Measurements from ENCODE around the gene YARS1.
"Not testable (repeated sequence)": the region's sequence is repeated elsewhere in the genome, so short reads cannot be mapped to it uniquely, and the experiment has no call there.

YARS1 gene

GRCh38 chr1:32816676-32817158 is 441 bp downstream of the YARS1 start:
- DNase-seq (ENCODE audit: low spot score) = peak; percentile 34

- DNase-seq (ENCODE audit: low spot score) = no peak
Measured at GRCh38 chr1:32813941-32814739, 3.0 kb downstream of the YARS1 start.

GRCh38 chr1:32811917-32812316 is 5.2 kb downstream of the YARS1 start:
- no peak for DNase-seq (ENCODE audit: low spot score)

- no peak for DNase-seq (ENCODE audit: low spot score)
Measured at GRCh38 chr1:32811265-32811664, 5.9 kb downstream of the YARS1 start.

GRCh38 chr1:32810358-32810757 is 6.8 kb downstream of the YARS1 start:
- DNase-seq (ENCODE audit: low spot score) = no peak

GRCh38 chr1:32808580-32808979 is 8.6 kb downstream of the YARS1 start:
- DNase-seq (ENCODE audit: low spot score) = no peak

- DNase-seq (ENCODE audit: low spot score) = no peak
Measured at GRCh38 chr1:32806910-32807523, 10.1 kb downstream of the YARS1 start.

- no peak for DNase-seq (ENCODE audit: low spot score)
Measured at GRCh38 chr1:32806290-32806689, 10.9 kb downstream of the YARS1 start.

- DNase-seq (ENCODE audit: low spot score) = not testable (repeated sequence)
Measured at GRCh38 chr1:32804460-32804859, 12.7 kb downstream of the YARS1 start.

GRCh38 chr1:32801096-32801715 is 16.0 kb downstream of the YARS1 start:
- DNase-seq (ENCODE audit: low spot score) = no peak

- no peak for DNase-seq (ENCODE audit: low spot score)
Measured at GRCh38 chr1:32798679-32799416, 18.3 kb downstream of the YARS1 start.

- no peak for DNase-seq (ENCODE audit: low spot score)
Measured at GRCh38 chr1:32798191-32798590, 19.0 kb downstream of the YARS1 start.

- no peak for DNase-seq (ENCODE audit: low spot score)
Measured at GRCh38 chr1:32797456-32797855, 19.7 kb downstream of the YARS1 start.

GRCh38 chr1:32795763-32796162 is 21.4 kb downstream of the YARS1 start:
- not testable (repeated sequence) for DNase-seq (ENCODE audit: low spot score)

- no peak for DNase-seq (ENCODE audit: low spot score)
Measured at GRCh38 chr1:32791881-32792280, 25.3 kb downstream of the YARS1 start.

- DNase-seq (ENCODE audit: low spot score) = peak; percentile 28
Measured at GRCh38 chr1:32789356-32789755, 27.8 kb downstream of the YARS1 start.

GRCh38 chr1:32786856-32787255 is 30.3 kb downstream of the YARS1 start:
- DNase-seq (ENCODE audit: low spot score) = peak; percentile 28

- no peak for DNase-seq (ENCODE audit: low spot score)
Measured at GRCh38 chr1:32784817-32785216, 32.3 kb downstream of the YARS1 start.

GRCh38 chr1:32783851-32784250 is 33.3 kb downstream of the YARS1 start:
- DNase-seq (ENCODE audit: low spot score) = no peak

- no peak for DNase-seq (ENCODE audit: low spot score)
Measured at GRCh38 chr1:32782086-32782485, 35.1 kb downstream of the YARS1 start.

GRCh38 chr1:32780628-32781234 is 36.4 kb downstream of the YARS1 start:
- DNase-seq (ENCODE audit: low spot score) = no peak

- DNase-seq (ENCODE audit: low spot score) = no peak
Measured at GRCh38 chr1:32780005-32780404, 37.2 kb downstream of the YARS1 start.
